HL-60 (cell line): ENCODE measurements around the gene ADPRHL1.

Source experiments
- CTCF ChIP-seq: IDR thresholded peaks from one replicate; pipeline ENCODE4 v1.5.1; 2011; ENCODE audit warnings: low read length, control low read depth, inconsistent platforms; ENCODE audit not compliant: insufficient read depth
- GABPA ChIP-seq: IDR thresholded peaks from 2 replicates; pipeline ENCODE4 v1.6.1; 2012; ENCODE audit warnings: low read depth
- POLR2AphosphoS5 ChIP-seq: IDR thresholded peaks from 2 replicates; pipeline ENCODE4 v1.6.1; 2012; ENCODE audit warnings: low read depth
- TF ChIP-seq, protein P1 (sequence below): IDR thresholded peaks from 2 replicates; pipeline ENCODE4 v1.6.1; 2012; ENCODE audit warnings: low read depth; ENCODE audit not compliant: insufficient replicate concordance

- TF ChIP-seq CTCF (no peak), POLR2AphosphoS5 (no peak), GABPA (no peak)
- TF ChIP-seq, protein P1, sequence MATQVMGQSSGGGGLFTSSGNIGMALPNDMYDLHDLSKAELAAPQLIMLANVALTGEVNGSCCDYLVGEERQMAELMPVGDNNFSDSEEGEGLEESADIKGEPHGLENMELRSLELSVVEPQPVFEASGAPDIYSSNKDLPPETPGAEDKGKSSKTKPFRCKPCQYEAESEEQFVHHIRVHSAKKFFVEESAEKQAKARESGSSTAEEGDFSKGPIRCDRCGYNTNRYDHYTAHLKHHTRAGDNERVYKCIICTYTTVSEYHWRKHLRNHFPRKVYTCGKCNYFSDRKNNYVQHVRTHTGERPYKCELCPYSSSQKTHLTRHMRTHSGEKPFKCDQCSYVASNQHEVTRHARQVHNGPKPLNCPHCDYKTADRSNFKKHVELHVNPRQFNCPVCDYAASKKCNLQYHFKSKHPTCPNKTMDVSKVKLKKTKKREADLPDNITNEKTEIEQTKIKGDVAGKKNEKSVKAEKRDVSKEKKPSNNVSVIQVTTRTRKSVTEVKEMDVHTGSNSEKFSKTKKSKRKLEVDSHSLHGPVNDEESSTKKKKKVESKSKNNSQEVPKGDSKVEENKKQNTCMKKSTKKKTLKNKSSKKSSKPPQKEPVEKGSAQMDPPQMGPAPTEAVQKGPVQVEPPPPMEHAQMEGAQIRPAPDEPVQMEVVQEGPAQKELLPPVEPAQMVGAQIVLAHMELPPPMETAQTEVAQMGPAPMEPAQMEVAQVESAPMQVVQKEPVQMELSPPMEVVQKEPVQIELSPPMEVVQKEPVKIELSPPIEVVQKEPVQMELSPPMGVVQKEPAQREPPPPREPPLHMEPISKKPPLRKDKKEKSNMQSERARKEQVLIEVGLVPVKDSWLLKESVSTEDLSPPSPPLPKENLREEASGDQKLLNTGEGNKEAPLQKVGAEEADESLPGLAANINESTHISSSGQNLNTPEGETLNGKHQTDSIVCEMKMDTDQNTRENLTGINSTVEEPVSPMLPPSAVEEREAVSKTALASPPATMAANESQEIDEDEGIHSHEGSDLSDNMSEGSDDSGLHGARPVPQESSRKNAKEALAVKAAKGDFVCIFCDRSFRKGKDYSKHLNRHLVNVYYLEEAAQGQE: no peak
Observed at GRCh38 chr13:113468472-113469201, 15.3 kb upstream of the ADPRHL1 start.
